Type B pancreatic cell (in vitro differentiated cells): Measurements from ENCODE around the gene C1orf167. TPM values are rescaled to one million over a fixed set of nuclear protein-coding genes. Genes with fewer than 3 reads are reported as not detected.
A peak's percentile ranks its signal among the peaks of the same experiment; 100 is the strongest.

Source experiments
- DNase-seq: peaks from one replicate; pipeline ENCODE4 v3.0.0; 2021; ENCODE audit warnings: mixed read lengths; ENCODE audit not compliant: unreplicated experiment; ENCODE audit errors: extremely low spot score
- H3K27ac Mint-ChIP-seq: 2 replicates; pipeline ENCODE4 v1.8.0; 2021; ENCODE audit warnings: mild to moderate bottlenecking, mixed read lengths
- H3K27me3 Mint-ChIP-seq: 2 replicates; pipeline ENCODE4 v1.8.0; 2021; ENCODE audit warnings: mixed read lengths
- H3K36me3 Mint-ChIP-seq: 2 replicates; pipeline ENCODE4 v1.8.0; 2021; ENCODE audit warnings: mixed read lengths
- H3K4me1 Mint-ChIP-seq: one replicate; pipeline ENCODE4 v1.8.0; 2021; ENCODE audit warnings: mixed read lengths; ENCODE audit not compliant: unreplicated experiment
- H3K4me3 Mint-ChIP-seq: 2 replicates; pipeline ENCODE4 v1.8.0; 2021; ENCODE audit warnings: mild to moderate bottlenecking, mixed read lengths
- H3K9me3 Mint-ChIP-seq: 2 replicates; pipeline ENCODE4 v1.8.0; 2021; ENCODE audit warnings: mixed read lengths
- total RNA-seq: library from RNA; stranded (reverse); gene quantifications from 2 replicates; pipeline ENCODE4 v1.2.1, GENCODE V29; 2021; ENCODE audit warnings: low replicate concordance
- TF ChIP-seq, protein P1 (sequence below): fragments of 200-600 bp; sonication (generic); conservative IDR thresholded peaks from 2 replicates; pipeline ENCODE4 v1.5.0; 2021; ENCODE audit warnings: antibody characterized with exemption, mild to moderate bottlenecking

The C1orf167 gene
- total RNA-seq, 1 donor from 2014 or later, result not detected

- DNase-seq, result no peak
- Mint-ChIP-seq H3K27me3 (no peaks in the 10 kb centered on the region), H3K27ac (peak overlapping the region; percentile 100), H3K9me3 (no peaks in the 10 kb centered on the region), H3K4me1 (peaks cover 34% of the 10 kb centered on the region), H3K4me3 (peak overlapping the region; percentile 100), H3K36me3 (peaks cover 11% of the 10 kb centered on the region)
- TF ChIP-seq, protein P1, sequence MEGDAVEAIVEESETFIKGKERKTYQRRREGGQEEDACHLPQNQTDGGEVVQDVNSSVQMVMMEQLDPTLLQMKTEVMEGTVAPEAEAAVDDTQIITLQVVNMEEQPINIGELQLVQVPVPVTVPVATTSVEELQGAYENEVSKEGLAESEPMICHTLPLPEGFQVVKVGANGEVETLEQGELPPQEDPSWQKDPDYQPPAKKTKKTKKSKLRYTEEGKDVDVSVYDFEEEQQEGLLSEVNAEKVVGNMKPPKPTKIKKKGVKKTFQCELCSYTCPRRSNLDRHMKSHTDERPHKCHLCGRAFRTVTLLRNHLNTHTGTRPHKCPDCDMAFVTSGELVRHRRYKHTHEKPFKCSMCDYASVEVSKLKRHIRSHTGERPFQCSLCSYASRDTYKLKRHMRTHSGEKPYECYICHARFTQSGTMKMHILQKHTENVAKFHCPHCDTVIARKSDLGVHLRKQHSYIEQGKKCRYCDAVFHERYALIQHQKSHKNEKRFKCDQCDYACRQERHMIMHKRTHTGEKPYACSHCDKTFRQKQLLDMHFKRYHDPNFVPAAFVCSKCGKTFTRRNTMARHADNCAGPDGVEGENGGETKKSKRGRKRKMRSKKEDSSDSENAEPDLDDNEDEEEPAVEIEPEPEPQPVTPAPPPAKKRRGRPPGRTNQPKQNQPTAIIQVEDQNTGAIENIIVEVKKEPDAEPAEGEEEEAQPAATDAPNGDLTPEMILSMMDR, result no peak
Measured at GRCh38 chr1:11807133-11807532, 45.1 kb downstream of the C1orf167 start.

- Mint-ChIP-seq H3K4me3 (no peak overlapping the region), H3K4me1 (peaks cover 16% of the 10 kb centered on the region), H3K27ac (no peak overlapping the region), H3K27me3 (no peaks in the 10 kb centered on the region), H3K36me3 (peaks cover 21% of the 10 kb centered on the region), H3K9me3 (no peaks in the 10 kb centered on the region)
- DNase-seq, result no peak
- TF ChIP-seq, protein P1, result no peak
Measured at GRCh38 chr1:11813021-11813420, 51.0 kb downstream of the C1orf167 start.

- peaks cover 5% of the 10 kb centered on the region for H3K4me1 Mint-ChIP-seq
- TF ChIP-seq, protein P1, result no peak
- peaks cover 19% of the 10 kb centered on the region for H3K36me3 Mint-ChIP-seq
- no peak for DNase-seq
- H3K9me3 Mint-ChIP-seq, result no peaks in the 10 kb centered on the region
- no peaks in the 10 kb centered on the region for H3K27me3 Mint-ChIP-seq
- H3K27ac Mint-ChIP-seq, result no peak overlapping the region
- H3K4me3 Mint-ChIP-seq, result no peak overlapping the region
Measured at GRCh38 chr1:11817192-11817591, 55.2 kb downstream of the C1orf167 start.

- H3K27ac Mint-ChIP-seq, result peak overlapping the region; percentile 65
- TF ChIP-seq, protein P1, result no peak
Measured at GRCh38 chr1:11822091-11822490, 60.1 kb downstream of the C1orf167 start.

GRCh38 chr1:11823366-11824137 is 61.6 kb downstream of the C1orf167 start:
- Mint-ChIP-seq H3K9me3 (no peaks in the 10 kb centered on the region), H3K36me3 (peaks cover 10% of the 10 kb centered on the region), H3K27me3 (no peaks in the 10 kb centered on the region), H3K4me3 (no peak overlapping the region), H3K27ac (no peak overlapping the region), H3K4me1 (no peaks in the 10 kb centered on the region)
- TF ChIP-seq, protein P1, result no peak
- no peak for DNase-seq

More at GRCh38 chr1:11822091-11822490, 60.1 kb downstream of the C1orf167 start:
- Mint-ChIP-seq H3K9me3 (no peaks in the 10 kb centered on the region), H3K36me3 (peaks cover 14% of the 10 kb centered on the region), H3K4me3 (no peak overlapping the region), H3K4me1 (no peaks in the 10 kb centered on the region), H3K27me3 (no peaks in the 10 kb centered on the region)
- DNase-seq, result no peak
